GM23338 (cell line): ENCODE results near the gene TSEN2. TPM values are rescaled to one million over a fixed set of nuclear protein-coding genes. Genes with fewer than 3 reads are reported as not detected.

ENCODE experiments used
- ATAC-seq: fragments of 200-7000 bp; cut with Tn5 transposase; 3 replicates; pipeline ENCODE4 v1.9.1; 2020
- DNase-seq: peaks from one replicate; pipeline ENCODE4 v3.0.0-alpha.2; 2015; ENCODE audit warnings: low spot score
- H2AFZ ChIP-seq: fragments of 200-600 bp; sonication (generic); 2 replicates; pipeline ENCODE4 v1.8.0; 2016; ENCODE audit warnings: antibody characterized with exemption, mild to moderate bottlenecking, moderate library complexity
- H3F3A ChIP-seq: fragments of 200-600 bp; sonication (generic); replicated peaks from 2 replicates; pipeline ENCODE4 v1.8.0; 2017; ENCODE audit warnings: antibody characterized with exemption, mixed run types, low read depth
- H3K27ac ChIP-seq: fragments of 200-600 bp; sonication (generic); 2 replicates; pipeline ENCODE4 v1.6.1; 2016; ENCODE audit warnings: low read depth
- H3K27me3 ChIP-seq: fragments of 200-600 bp; sonication (generic); 2 replicates; pipeline ENCODE4 v1.8.0; 2016; ENCODE audit warnings: mild to moderate bottlenecking, mixed run types, moderate library complexity; ENCODE audit not compliant: insufficient read depth
- H3K36me3 ChIP-seq: fragments of 200-600 bp; sonication (generic); 2 replicates; pipeline ENCODE4 v1.8.0; 2016; ENCODE audit warnings: mild to moderate bottlenecking; ENCODE audit not compliant: insufficient read depth
- H3K4me1 ChIP-seq: fragments of 200-600 bp; sonication (generic); 2 replicates; pipeline ENCODE4 v1.8.0; 2016; ENCODE audit warnings: mild to moderate bottlenecking, moderate library complexity; ENCODE audit not compliant: insufficient read depth
- H3K4me2 ChIP-seq: fragments of 200-600 bp; sonication (generic); 2 replicates; pipeline ENCODE4 v1.7.1; 2017; ENCODE audit warnings: mixed run types
- H3K4me3 ChIP-seq: fragments of 200-600 bp; sonication (generic); 2 replicates; pipeline ENCODE4 v1.6.1; 2016; ENCODE audit warnings: mixed run types
- H3K79me2 ChIP-seq: fragments of 200-600 bp; sonication (generic); replicated peaks from 2 replicates; pipeline ENCODE4 v1.8.0; 2017; ENCODE audit warnings: mild to moderate bottlenecking; ENCODE audit not compliant: insufficient read depth
- H3K9me2 ChIP-seq: fragments of 200-600 bp; sonication (generic); 2 replicates; pipeline ENCODE4 v1.8.0; 2017; ENCODE audit not compliant: insufficient read depth
- H4K20me1 ChIP-seq: fragments of 200-600 bp; sonication (generic); replicated peaks from 2 replicates; pipeline ENCODE4 v1.8.0; 2017; ENCODE audit warnings: mild to moderate bottlenecking; ENCODE audit not compliant: insufficient read depth
- H3K27ac Mint-ChIP-seq: 2 replicates; pipeline ENCODE4 v1.8.0; 2020; ENCODE audit warnings: inconsistent platforms, mild to moderate bottlenecking, moderate library complexity, mixed read lengths
- H3K27me3 Mint-ChIP-seq: 3 replicates; pipeline ENCODE4 v1.8.0; 2022; ENCODE audit warnings: low read depth, mild to moderate bottlenecking, moderate library complexity, mixed read lengths, inconsistent platforms; ENCODE audit not compliant: insufficient read depth, poor library complexity
- H3K36me3 Mint-ChIP-seq: 3 replicates; pipeline ENCODE4 v1.8.0; 2021; ENCODE audit warnings: low read depth, mild to moderate bottlenecking, inconsistent platforms, moderate library complexity, mixed read lengths
- H3K4me1 Mint-ChIP-seq: 3 replicates; pipeline ENCODE4 v1.8.0; 2020; ENCODE audit warnings: mild to moderate bottlenecking, inconsistent platforms, mixed read lengths
- H3K4me3 Mint-ChIP-seq: 3 replicates; pipeline ENCODE4 v1.8.0; 2021; ENCODE audit warnings: moderate library complexity, mild to moderate bottlenecking, inconsistent platforms, mixed read lengths
- H3K9me3 Mint-ChIP-seq: 3 replicates; pipeline ENCODE4 v1.8.0; 2020; ENCODE audit warnings: moderate library complexity, mild to moderate bottlenecking, inconsistent platforms, mixed read lengths
- CREB1 ChIP-seq: fragments of 250-450 bp; sonication (Bioruptor Pico); IDR thresholded peaks from 2 replicates; pipeline ENCODE4 v1.5.0; 2020; ENCODE audit warnings: low read depth, mild to moderate bottlenecking, moderate library complexity
- CTCF ChIP-seq, 2 experiments: fragments of 200-600 bp in 1 of 2; sonication (generic) in 1 of 2; conservative IDR thresholded peaks; 2 replicates each; pipeline versions ENCODE4 v1.5.1 to v1.6.1; 2016 to 2017; ENCODE audit warnings: antibody characterized with exemption in 2 of 2, low read depth in 2 of 2, mild to moderate bottlenecking in 2 of 2, moderate library complexity in 1 of 2
- ETS1 ChIP-seq: IDR thresholded peaks from 2 replicates; pipeline ENCODE4 v1.6.1; 2016; ENCODE audit warnings: antibody characterized with exemption
- EZH2 ChIP-seq: fragments of 200-600 bp; sonication (generic); IDR thresholded peaks from one replicate; pipeline ENCODE4 v1.8.0; 2017; ENCODE audit warnings: antibody characterized with exemption, mild to moderate bottlenecking, low read depth; ENCODE audit not compliant: unreplicated experiment
- EZH2phosphoT487 ChIP-seq: fragments of 200-600 bp; sonication (generic); IDR thresholded peaks from one replicate; pipeline ENCODE4 v1.8.1; 2018; ENCODE audit warnings: antibody characterized with exemption; ENCODE audit not compliant: unreplicated experiment
- JUNB ChIP-seq: IDR thresholded peaks from one replicate; pipeline ENCODE4 v1.6.1; 2016; ENCODE audit warnings: antibody characterized with exemption; ENCODE audit not compliant: unreplicated experiment
- NANOG ChIP-seq: IDR thresholded peaks from 2 replicates; pipeline ENCODE4 v1.6.1; 2016; ENCODE audit warnings: antibody characterized with exemption, borderline replicate concordance
- POLR2AphosphoS5 ChIP-seq: IDR thresholded peaks from 2 replicates; pipeline ENCODE4 v1.6.1; 2016; ENCODE audit warnings: antibody characterized with exemption, low read depth
- REST ChIP-seq: IDR thresholded peaks from one replicate; pipeline ENCODE4 v1.6.1; 2018; ENCODE audit warnings: antibody characterized with exemption; ENCODE audit not compliant: unreplicated experiment
- STAT1 ChIP-seq: IDR thresholded peaks from one replicate; pipeline ENCODE4 v1.6.1; 2016; ENCODE audit warnings: antibody characterized with exemption; ENCODE audit not compliant: unreplicated experiment
- ZNF114 ChIP-seq: fragments of 250-450 bp; sonication (Bioruptor Pico); IDR thresholded peaks from 2 replicates; pipeline ENCODE4 v1.5.0; 2020; ENCODE audit warnings: mild to moderate bottlenecking, moderate library complexity
- ZNF331 ChIP-seq: fragments of 250-450 bp; sonication (Bioruptor Pico); IDR thresholded peaks from 2 replicates; pipeline ENCODE4 v1.5.0; 2020; ENCODE audit warnings: low read depth, mild to moderate bottlenecking, moderate library complexity
- polyA plus RNA-seq: library from polyadenylated mRNA; unstranded; fragments of >200 nt; fragmentation: Nextera tagmentation; extraction: Ambion mirVana; gene quantifications from 2 replicates; pipeline ENCODE4 v1.2.1, GENCODE V29; 2016
- total RNA-seq: library from RNA; depleted of rRNA; stranded (reverse); fragments of >200 nt; shearing (Covaris generic); gene quantifications from 2 replicates; pipeline ENCODE4 v1.2.3, GENCODE V29; 2014
- TF ChIP-seq, protein P1 (sequence below): fragments of 250-450 bp; sonication (Bioruptor Pico); IDR thresholded peaks from 2 replicates; pipeline ENCODE4 v1.5.0; 2020; ENCODE audit warnings: mild to moderate bottlenecking, moderate library complexity

TSEN2 gene
- total and polyA plus RNA-seq, 2 experiments from 2014 or later: 27.7 to 30.0 TPM

- no peak for DNase-seq
- H3K9me2 ChIP-seq: no peaks in the 10 kb centered on the region
- no peak overlapping the region for H3K27ac ChIP-seq
- no peak overlapping the region for H2AFZ ChIP-seq
- Mint-ChIP-seq H3K4me1 (peaks cover 19% of the 10 kb centered on the region), H3K4me3 (no peak overlapping the region), H3K27me3 (peaks cover 11% of the 10 kb centered on the region), H3K27ac (no peak overlapping the region), H3K36me3 (no peaks in the 10 kb centered on the region; the same call in 2 of the 3 replicates), H3K9me3 (no peaks in the 10 kb centered on the region)
- TF ChIP-seq, protein P1, sequence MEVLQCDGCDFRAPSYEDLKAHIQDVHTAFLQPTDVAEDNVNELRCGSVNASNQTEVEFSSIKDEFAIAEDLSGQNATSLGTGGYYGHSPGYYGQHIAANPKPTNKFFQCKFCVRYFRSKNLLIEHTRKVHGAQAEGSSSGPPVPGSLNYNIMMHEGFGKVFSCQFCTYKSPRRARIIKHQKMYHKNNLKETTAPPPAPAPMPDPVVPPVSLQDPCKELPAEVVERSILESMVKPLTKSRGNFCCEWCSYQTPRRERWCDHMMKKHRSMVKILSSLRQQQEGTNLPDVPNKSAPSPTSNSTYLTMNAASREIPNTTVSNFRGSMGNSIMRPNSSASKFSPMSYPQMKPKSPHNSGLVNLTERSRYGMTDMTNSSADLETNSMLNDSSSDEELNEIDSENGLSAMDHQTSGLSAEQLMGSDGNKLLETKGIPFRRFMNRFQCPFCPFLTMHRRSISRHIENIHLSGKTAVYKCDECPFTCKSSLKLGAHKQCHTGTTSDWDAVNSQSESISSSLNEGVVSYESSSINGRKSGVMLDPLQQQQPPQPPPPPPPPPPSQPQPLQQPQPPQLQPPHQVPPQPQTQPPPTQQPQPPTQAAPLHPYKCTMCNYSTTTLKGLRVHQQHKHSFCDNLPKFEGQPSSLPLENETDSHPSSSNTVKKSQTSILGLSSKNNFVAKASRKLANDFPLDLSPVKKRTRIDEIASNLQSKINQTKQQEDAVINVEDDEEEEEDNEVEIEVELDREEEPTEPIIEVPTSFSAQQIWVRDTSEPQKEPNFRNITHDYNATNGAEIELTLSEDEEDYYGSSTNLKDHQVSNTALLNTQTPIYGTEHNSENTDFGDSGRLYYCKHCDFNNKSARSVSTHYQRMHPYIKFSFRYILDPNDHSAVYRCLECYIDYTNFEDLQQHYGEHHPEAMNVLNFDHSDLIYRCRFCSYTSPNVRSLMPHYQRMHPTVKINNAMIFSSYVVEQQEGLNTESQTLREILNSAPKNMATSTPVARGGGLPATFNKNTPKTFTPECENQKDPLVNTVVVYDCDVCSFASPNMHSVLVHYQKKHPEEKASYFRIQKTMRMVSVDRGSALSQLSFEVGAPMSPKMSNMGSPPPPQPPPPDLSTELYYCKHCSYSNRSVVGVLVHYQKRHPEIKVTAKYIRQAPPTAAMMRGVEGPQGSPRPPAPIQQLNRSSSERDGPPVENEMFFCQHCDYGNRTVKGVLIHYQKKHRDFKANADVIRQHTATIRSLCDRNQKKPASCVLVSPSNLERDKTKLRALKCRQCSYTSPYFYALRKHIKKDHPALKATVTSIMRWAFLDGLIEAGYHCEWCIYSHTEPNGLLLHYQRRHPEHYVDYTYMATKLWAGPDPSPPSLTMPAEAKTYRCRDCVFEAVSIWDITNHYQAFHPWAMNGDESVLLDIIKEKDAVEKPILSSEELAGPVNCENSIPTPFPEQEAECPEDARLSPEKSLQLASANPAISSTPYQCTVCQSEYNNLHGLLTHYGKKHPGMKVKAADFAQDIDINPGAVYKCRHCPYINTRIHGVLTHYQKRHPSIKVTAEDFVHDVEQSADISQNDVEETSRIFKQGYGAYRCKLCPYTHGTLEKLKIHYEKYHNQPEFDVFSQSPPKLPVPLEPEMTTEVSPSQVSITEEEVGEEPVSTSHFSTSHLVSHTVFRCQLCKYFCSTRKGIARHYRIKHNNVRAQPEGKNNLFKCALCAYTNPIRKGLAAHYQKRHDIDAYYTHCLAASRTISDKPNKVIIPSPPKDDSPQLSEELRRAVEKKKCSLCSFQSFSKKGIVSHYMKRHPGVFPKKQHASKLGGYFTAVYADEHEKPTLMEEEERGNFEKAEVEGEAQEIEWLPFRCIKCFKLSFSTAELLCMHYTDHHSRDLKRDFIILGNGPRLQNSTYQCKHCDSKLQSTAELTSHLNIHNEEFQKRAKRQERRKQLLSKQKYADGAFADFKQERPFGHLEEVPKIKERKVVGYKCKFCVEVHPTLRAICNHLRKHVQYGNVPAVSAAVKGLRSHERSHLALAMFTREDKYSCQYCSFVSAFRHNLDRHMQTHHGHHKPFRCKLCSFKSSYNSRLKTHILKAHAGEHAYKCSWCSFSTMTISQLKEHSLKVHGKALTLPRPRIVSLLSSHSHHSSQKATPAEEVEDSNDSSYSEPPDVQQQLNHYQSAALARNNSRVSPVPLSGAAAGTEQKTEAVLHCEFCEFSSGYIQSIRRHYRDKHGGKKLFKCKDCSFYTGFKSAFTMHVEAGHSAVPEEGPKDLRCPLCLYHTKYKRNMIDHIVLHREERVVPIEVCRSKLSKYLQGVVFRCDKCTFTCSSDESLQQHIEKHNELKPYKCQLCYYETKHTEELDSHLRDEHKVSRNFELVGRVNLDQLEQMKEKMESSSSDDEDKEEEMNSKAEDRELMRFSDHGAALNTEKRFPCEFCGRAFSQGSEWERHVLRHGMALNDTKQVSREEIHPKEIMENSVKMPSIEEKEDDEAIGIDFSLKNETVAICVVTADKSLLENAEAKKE (CRISPR knock-in tag): no peak
- no peak for TF ChIP-seq EZH2
- TF ChIP-seq ZNF114: no peak
- TF ChIP-seq EZH2phosphoT487: no peak
- TF ChIP-seq ETS1: no peak
- TF ChIP-seq JUNB: no peak
- no peak for TF ChIP-seq STAT1
- TF ChIP-seq CREB1 (CRISPR knock-in tag): no peak
- no peak for TF ChIP-seq CTCF (conservative IDR thresholded peaks at IDR 0.05; ENCODE audit: low read depth in 2 of 2)
- no peak for TF ChIP-seq REST
- no peak for TF ChIP-seq ZNF331 (CRISPR knock-in tag)
- no peak for TF ChIP-seq NANOG
- no peak for TF ChIP-seq POLR2AphosphoS5
- no peaks in the 10 kb centered on the region for H3K79me2 ChIP-seq
- H3K4me2 ChIP-seq: no peak overlapping the region
- no peak overlapping the region for H3K4me3 ChIP-seq
- no peaks in the 10 kb centered on the region for H4K20me1 ChIP-seq
- no peaks in the 10 kb centered on the region; the same call in 1 of the 2 replicates for H3F3A ChIP-seq
- no peaks in the 10 kb centered on the region for H3K27me3 ChIP-seq
- H3K36me3 ChIP-seq: no peaks in the 10 kb centered on the region
- ATAC-seq: no peak
- peaks cover 11% of the 10 kb centered on the region for H3K4me1 ChIP-seq
Observed at GRCh38 chr3:12442654-12443501, 41.4 kb upstream of the TSEN2 start.
